H1 (cell line): Measurements from ENCODE around the gene SLC25A6.

ENCODE experiments used
- BCL11A ChIP-seq, 2 experiments: IDR thresholded peaks; one replicate each; pipeline ENCODE4 v1.6.1; 2011; ENCODE audit warnings: low read depth in 2 of 2, low read length in 2 of 2, mild to moderate bottlenecking in 2 of 2
- JUN ChIP-seq: IDR thresholded peaks from 2 replicates; pipeline ENCODE4 v1.6.1; 2011; ENCODE audit warnings: low read depth, mild to moderate bottlenecking, improper control_type of control experiment, low read length
- POLR2A ChIP-seq, 2 experiments: IDR thresholded peaks; 1 replicate in 1 of 2; 2 replicates in 1 of 2; pipeline ENCODE4 v1.6.1; 2011; ENCODE audit warnings: low read depth in 2 of 2, low read length in 2 of 2, mild to moderate bottlenecking in 2 of 2; ENCODE audit errors: control extremely low read depth in 1 of 2
- TF ChIP-seq, protein P1 (sequence below), 3 experiments: IDR thresholded peaks; 1 replicate in 2 of 3; 2 replicates in 1 of 3; pipeline versions ENCODE4 v1.5.1 to v1.6.1; 2011; ENCODE audit warnings: low read length in 3 of 3, mild to moderate bottlenecking in 3 of 3, inconsistent platforms in 2 of 3, low read depth in 1 of 3, moderate library complexity in 1 of 3; ENCODE audit not compliant: insufficient read depth in 1 of 3; ENCODE audit errors: control extremely low read depth in 1 of 3
- TF ChIP-seq, protein P2 (sequence below): IDR thresholded peaks from 2 replicates; pipeline ENCODE4 v1.6.1; 2011; ENCODE audit warnings: low read depth, mild to moderate bottlenecking, low read length; ENCODE audit not compliant: insufficient read depth

DNA sequence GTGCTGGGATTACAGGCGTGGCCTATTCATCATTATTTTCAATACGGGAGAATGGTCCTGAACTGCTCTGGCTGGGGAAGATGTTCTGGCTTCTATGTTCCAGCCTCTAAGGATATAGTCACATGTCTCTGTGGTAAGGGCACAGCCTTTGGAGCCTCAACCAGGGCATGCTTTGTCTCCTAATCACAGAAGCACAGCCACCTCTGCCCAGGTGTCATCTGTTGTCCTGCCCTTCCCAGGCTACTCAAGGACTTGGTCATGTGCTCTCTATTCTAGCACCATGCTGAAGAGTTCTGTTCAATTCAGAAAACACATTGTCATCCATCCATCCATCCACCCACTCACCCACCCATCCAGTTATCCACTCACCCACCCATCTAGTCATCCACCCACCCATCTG lies 31.3 kb upstream of the SLC25A6 start:
- TF ChIP-seq, protein P1, sequence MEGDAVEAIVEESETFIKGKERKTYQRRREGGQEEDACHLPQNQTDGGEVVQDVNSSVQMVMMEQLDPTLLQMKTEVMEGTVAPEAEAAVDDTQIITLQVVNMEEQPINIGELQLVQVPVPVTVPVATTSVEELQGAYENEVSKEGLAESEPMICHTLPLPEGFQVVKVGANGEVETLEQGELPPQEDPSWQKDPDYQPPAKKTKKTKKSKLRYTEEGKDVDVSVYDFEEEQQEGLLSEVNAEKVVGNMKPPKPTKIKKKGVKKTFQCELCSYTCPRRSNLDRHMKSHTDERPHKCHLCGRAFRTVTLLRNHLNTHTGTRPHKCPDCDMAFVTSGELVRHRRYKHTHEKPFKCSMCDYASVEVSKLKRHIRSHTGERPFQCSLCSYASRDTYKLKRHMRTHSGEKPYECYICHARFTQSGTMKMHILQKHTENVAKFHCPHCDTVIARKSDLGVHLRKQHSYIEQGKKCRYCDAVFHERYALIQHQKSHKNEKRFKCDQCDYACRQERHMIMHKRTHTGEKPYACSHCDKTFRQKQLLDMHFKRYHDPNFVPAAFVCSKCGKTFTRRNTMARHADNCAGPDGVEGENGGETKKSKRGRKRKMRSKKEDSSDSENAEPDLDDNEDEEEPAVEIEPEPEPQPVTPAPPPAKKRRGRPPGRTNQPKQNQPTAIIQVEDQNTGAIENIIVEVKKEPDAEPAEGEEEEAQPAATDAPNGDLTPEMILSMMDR (IDR thresholded peaks at IDR 0.05; ENCODE audit: control extremely low read depth in 1 of 3, insufficient read depth in 1 of 3, low read depth in 1 of 3, low read length in 3 of 3), result no peak
- TF ChIP-seq POLR2A (IDR thresholded peaks at IDR 0.05; ENCODE audit: control extremely low read depth in 1 of 2, low read depth in 2 of 2, low read length in 2 of 2) (0 out of 3 replicates have a peak, but pooled peaks of 1 of the 2 experiments have one; percentile 34), JUN (no peak), BCL11A (IDR thresholded peaks at IDR 0.05; ENCODE audit: low read depth in 2 of 2, low read length in 2 of 2) (no peak)
- TF ChIP-seq, protein P2, sequence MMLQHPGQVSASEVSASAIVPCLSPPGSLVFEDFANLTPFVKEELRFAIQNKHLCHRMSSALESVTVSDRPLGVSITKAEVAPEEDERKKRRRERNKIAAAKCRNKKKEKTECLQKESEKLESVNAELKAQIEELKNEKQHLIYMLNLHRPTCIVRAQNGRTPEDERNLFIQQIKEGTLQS, result no peak
